Daoy (cell line): Measurements from ENCODE around the gene USP7. TPM values are rescaled to one million over a fixed set of nuclear protein-coding genes. Genes with fewer than 3 reads are reported as not detected.
"Not testable (repeated sequence)": the region's sequence is repeated elsewhere in the genome, so short reads cannot be mapped to it uniquely, and the experiment has no call there.

ENCODE experiments used
- DNase-seq: peaks from one replicate; pipeline ENCODE4 v3.0.0-alpha.2; 2015; ENCODE audit warnings: low read depth
- total RNA-seq: library from RNA; depleted of rRNA; stranded (reverse); fragments of >200 nt; shearing (Covaris generic); gene quantifications from 2 replicates; pipeline ENCODE4 v1.2.3, GENCODE V29; 2014; rRNA removed

Gene USP7
- 28.0 and 47.4 TPM in 2 replicates for total RNA-seq

- peak; percentile 94 for DNase-seq
Observed at GRCh38 chr16:8963821-8964441, at the start of gene USP7. Gene USP7 (minus strand): TSS chr16:8963906. CDS start chr16:8963285, 621 bp downstream.

GRCh38 chr16:9013508-9013864, 49.8 kb upstream of the USP7 start:
- no peak for DNase-seq

- DNase-seq, result no peak
Observed at GRCh38 chr16:9012848-9013507, 49.3 kb upstream of the USP7 start.

GRCh38 chr16:9012330-9012729, 48.6 kb upstream of the USP7 start:
- DNase-seq, result no peak

GRCh38 chr16:9008601-9009260, 45.0 kb upstream of the USP7 start:
- DNase-seq, result peak; percentile 69

GRCh38 chr16:9007177-9007794, 43.6 kb upstream of the USP7 start:
- no peak for DNase-seq

GRCh38 chr16:9004183-9004582, 40.5 kb upstream of the USP7 start:
- DNase-seq, result no peak

- no peak for DNase-seq
Observed at GRCh38 chr16:9003763-9004162, 40.1 kb upstream of the USP7 start.

GRCh38 chr16:9003322-9003721, 39.6 kb upstream of the USP7 start:
- DNase-seq, result no peak

- no peak for DNase-seq
Observed at GRCh38 chr16:9002042-9002441, 38.3 kb upstream of the USP7 start.

- no peak for DNase-seq
Observed at GRCh38 chr16:9000664-9001063, 37.0 kb upstream of the USP7 start.

GRCh38 chr16:8999800-9000199, 36.1 kb upstream of the USP7 start:
- DNase-seq, result no peak

- no peak for DNase-seq
Observed at GRCh38 chr16:8998108-8998507, 34.4 kb upstream of the USP7 start.

- peak; percentile 15 for DNase-seq
Observed at GRCh38 chr16:8996891-8997290, 33.2 kb upstream of the USP7 start.

GRCh38 chr16:8990445-8990844, 26.7 kb upstream of the USP7 start:
- DNase-seq, result no peak

GRCh38 chr16:8989099-8989878, 25.6 kb upstream of the USP7 start:
- no peak for DNase-seq

GRCh38 chr16:8986818-8987191, 23.1 kb upstream of the USP7 start:
- DNase-seq, result no peak

GRCh38 chr16:8986111-8986510, 22.4 kb upstream of the USP7 start:
- no peak for DNase-seq

GRCh38 chr16:8982816-8983215, 19.1 kb upstream of the USP7 start:
- no peak for DNase-seq

GRCh38 chr16:8981901-8982300, 18.2 kb upstream of the USP7 start:
- not testable (repeated sequence) for DNase-seq

- not testable (repeated sequence) for DNase-seq
Observed at GRCh38 chr16:8976189-8976588, 12.5 kb upstream of the USP7 start.

- DNase-seq, result no peak
Observed at GRCh38 chr16:8975039-8975438, 11.3 kb upstream of the USP7 start.
